GM21825 (cell line): ENCODE results near the gene ABHD2.
"Not testable (repeated sequence)": the region's sequence is repeated elsewhere in the genome, so short reads cannot be mapped to it uniquely, and the experiment has no call there.

Experiments
- ATAC-seq: cut with Tn5 transposase; IDR thresholded peaks from one replicate; pipeline ENCODE4 v1.9.1; 2021; ENCODE audit warnings: mild to moderate bottlenecking, moderate library complexity; ENCODE audit not compliant: unreplicated experiment

Gene ABHD2

GRCh38 chr15:89118481-89118989 lies 30.3 kb downstream of the ABHD2 start:
- ATAC-seq: no peak

GRCh38 chr15:89119489-89120478 lies 31.5 kb downstream of the ABHD2 start:
- ATAC-seq: no peak

GRCh38 chr15:89120479-89121000 lies 32.3 kb downstream of the ABHD2 start:
- not testable (repeated sequence) for ATAC-seq

GRCh38 chr15:89121414-89121813 lies 33.2 kb downstream of the ABHD2 start:
- no peak for ATAC-seq

GRCh38 chr15:89122505-89123180 lies 34.4 kb downstream of the ABHD2 start:
- ATAC-seq: no peak

GRCh38 chr15:89123181-89123525 lies 34.9 kb downstream of the ABHD2 start:
- no peak for ATAC-seq

- ATAC-seq: no peak
Measured at GRCh38 chr15:89125088-89125826, 37.0 kb downstream of the ABHD2 start.

- ATAC-seq: no peak
Measured at GRCh38 chr15:89126009-89126408, 37.8 kb downstream of the ABHD2 start.

GRCh38 chr15:89127054-89127702 lies 38.9 kb downstream of the ABHD2 start:
- no peak for ATAC-seq

- no peak for ATAC-seq
Measured at GRCh38 chr15:89128320-89129122, 40.3 kb downstream of the ABHD2 start.

GRCh38 chr15:89129123-89129815 lies 41.0 kb downstream of the ABHD2 start:
- ATAC-seq: no peak

- no peak for ATAC-seq
Measured at GRCh38 chr15:89129816-89130134, 41.5 kb downstream of the ABHD2 start.

- ATAC-seq: peak; percentile 57
Measured at GRCh38 chr15:89130201-89130600, 41.9 kb downstream of the ABHD2 start.

GRCh38 chr15:89131731-89132130 lies 43.5 kb downstream of the ABHD2 start:
- ATAC-seq: no peak

- ATAC-seq: no peak
Measured at GRCh38 chr15:89132611-89133507, 44.6 kb downstream of the ABHD2 start.

- not testable (repeated sequence) for ATAC-seq
Measured at GRCh38 chr15:89135387-89136077, 47.3 kb downstream of the ABHD2 start.

GRCh38 chr15:89136078-89136806 lies 48.0 kb downstream of the ABHD2 start:
- ATAC-seq: no peak
